GM18909 (cell line): Measurements from ENCODE around the gene CTSF.
"Not testable (repeated sequence)": the region's sequence is repeated elsewhere in the genome, so short reads cannot be mapped to it uniquely, and the experiment has no call there.

Source experiments
- ATAC-seq: cut with Tn5 transposase; IDR thresholded peaks from one replicate; pipeline ENCODE4 v1.9.1; 2021; ENCODE audit warnings: mild to moderate bottlenecking; ENCODE audit not compliant: unreplicated experiment, poor library complexity

Gene CTSF

GRCh38 chr11:66591175-66591574 is 22.8 kb upstream of the CTSF start:
- ATAC-seq, result no peak

- ATAC-seq, result no peak
Observed at GRCh38 chr11:66589996-66590675, 21.7 kb upstream of the CTSF start.

- ATAC-seq, result not testable (repeated sequence)
Observed at GRCh38 chr11:66589315-66589714, 20.9 kb upstream of the CTSF start.

- ATAC-seq, result no peak
Observed at GRCh38 chr11:66586136-66586535, 17.7 kb upstream of the CTSF start.

GRCh38 chr11:66585447-66585846 is 17.0 kb upstream of the CTSF start:
- ATAC-seq, result not testable (repeated sequence)

- ATAC-seq, result not testable (repeated sequence)
Observed at GRCh38 chr11:66582565-66583147, 14.2 kb upstream of the CTSF start.

GRCh38 chr11:66581261-66581660 is 12.9 kb upstream of the CTSF start:
- ATAC-seq, result no peak

GRCh38 chr11:66580803-66581202 is 12.4 kb upstream of the CTSF start:
- ATAC-seq, result no peak

GRCh38 chr11:66579017-66579606 is 10.7 kb upstream of the CTSF start:
- ATAC-seq, result no peak

GRCh38 chr11:66570850-66571180 is 2.4 kb upstream of the CTSF start:
- no peak for ATAC-seq

- no peak for ATAC-seq
Observed at GRCh38 chr11:66570079-66570849, 1.9 kb upstream of the CTSF start.

- no peak for ATAC-seq
Observed at GRCh38 chr11:66569076-66569475, 670 bp upstream of the CTSF start.

GRCh38 chr11:66567787-66568123 is 651 bp downstream of the CTSF start:
- ATAC-seq, result no peak

GRCh38 chr11:66566221-66566620 is 2.2 kb downstream of the CTSF start:
- no peak for ATAC-seq

GRCh38 chr11:66564984-66565383 is 3.4 kb downstream of the CTSF start:
- ATAC-seq, result no peak

GRCh38 chr11:66564538-66564937 is 3.9 kb downstream of the CTSF start:
- no peak for ATAC-seq

- ATAC-seq, result no peak
Observed at GRCh38 chr11:66563832-66564231, 4.6 kb downstream of the CTSF start.

GRCh38 chr11:66562907-66563583 is 5.4 kb downstream of the CTSF start:
- no peak for ATAC-seq

- no peak for ATAC-seq
Observed at GRCh38 chr11:66562275-66562674, 6.1 kb downstream of the CTSF start.

- no peak for ATAC-seq
Observed at GRCh38 chr11:66561975-66562248, 6.5 kb downstream of the CTSF start.
